Kidney (tissue), 14 donors: ENCODE measurements around the gene C12orf75. TPM values are rescaled to one million over a fixed set of nuclear protein-coding genes. Genes with fewer than 3 reads are reported as not detected.

Source experiments
- DNase-seq, 5 donors: peaks; one replicate each; pipeline ENCODE4 v3.0.0-alpha.2; 2013 to 2020
- FAIRE-seq: peaks from 2 replicates; lab custom pipeline; 2012; peaks lifted over from hg19 to GRCh38; lab: Jason Lieb, UNC
- H3K27ac ChIP-seq, 2 donors: one replicate each; pipeline ENCODE4 v1.7.0; 2013; ENCODE audit warnings: low read depth in 2 of 2, low read length in 2 of 2, inconsistent platforms in 1 of 2
- H3K27me3 ChIP-seq: one replicate; pipeline ENCODE4 v1.7.1; 2013; ENCODE audit warnings: low read length, inconsistent platforms; ENCODE audit not compliant: control insufficient read depth, insufficient read depth
- H3K36me3 ChIP-seq, 3 donors: one replicate each; pipeline versions ENCODE4 v1.7.0 to v1.7.1; 2013; ENCODE audit warnings: low read length in 3 of 3, control low read depth in 1 of 3, inconsistent platforms in 1 of 3; ENCODE audit not compliant: insufficient read depth in 3 of 3, control insufficient read depth in 2 of 3
- H3K4me1 ChIP-seq, 3 donors: one replicate each; pipeline versions ENCODE4 v1.7.0 to v1.7.1; 2013; ENCODE audit warnings: low read length in 3 of 3, inconsistent platforms in 1 of 3, low read depth in 1 of 3; ENCODE audit not compliant: control insufficient read depth in 2 of 3, insufficient read depth in 2 of 3
- H3K4me3 ChIP-seq, 3 donors: one replicate each; pipeline versions ENCODE4 v1.7.0 to v1.8.1; 2013; ENCODE audit warnings: low read length in 3 of 3, control low read depth in 1 of 3, inconsistent platforms in 1 of 3
- H3K9ac ChIP-seq, 3 donors: one replicate each; pipeline versions ENCODE4 v1.7.0 to v1.7.1; 2013; ENCODE audit warnings: low read length in 3 of 3, control low read depth in 1 of 3, inconsistent platforms in 1 of 3
- H3K9me3 ChIP-seq, 3 donors: one replicate each; pipeline versions ENCODE4 v1.7.0 to v1.7.1; 2013; ENCODE audit warnings: low read length in 3 of 3, control low read depth in 1 of 3, inconsistent platforms in 1 of 3; ENCODE audit not compliant: control insufficient read depth in 2 of 3, insufficient read depth in 1 of 3
- intact Hi-C: fragments of 100-400 bp; cut with DNase I; formaldehyde crosslinking; loops from one replicate; pipeline ENCODE4 v1.11.1; 2022
- polyA plus RNA-seq: library from polyadenylated mRNA; stranded (reverse); fragments of 350-450 nt; fragmentation: Illumina TruSeq; extraction: RNeasy Lipid Tissue Mini Kit (QIAGEN cat#74804); gene quantifications from one replicate; pipeline ENCODE4 v1.2.3, GENCODE V29; 2014; ENCODE audit warnings: low read depth, low replicate concordance; ENCODE audit not compliant: insufficient read depth
- total RNA-seq: library from RNA; stranded (reverse); fragmentation: NEBNext Ultra II Directional; extraction: Animal tissue kit (Norgen Biotek cat#: 25700); gene quantifications from one replicate; pipeline ENCODE4 v1.2.1, GENCODE V29; 2021
- TF ChIP-seq, protein P1 (sequence below): IDR thresholded peaks from 3 replicates; pipeline ENCODE4 v1.5.1; 2012; ENCODE audit warnings: mild to moderate bottlenecking, moderate library complexity, borderline replicate concordance; ENCODE audit not compliant: insufficient read depth; ENCODE audit errors: extremely low read depth
- donor health status: control.
- donor health status: control.
- donor health status: control.
- donor health status: control.
- donor health status: control.
- donor health status: DM: yes; HTN: yes; CAD: no.
- donor health status: Normal renal cell carcinoma (clear cell type).

C12orf75 gene
- total and polyA plus RNA-seq, 2 donors from 2014 or later: 107 to 127 TPM

DNA sequence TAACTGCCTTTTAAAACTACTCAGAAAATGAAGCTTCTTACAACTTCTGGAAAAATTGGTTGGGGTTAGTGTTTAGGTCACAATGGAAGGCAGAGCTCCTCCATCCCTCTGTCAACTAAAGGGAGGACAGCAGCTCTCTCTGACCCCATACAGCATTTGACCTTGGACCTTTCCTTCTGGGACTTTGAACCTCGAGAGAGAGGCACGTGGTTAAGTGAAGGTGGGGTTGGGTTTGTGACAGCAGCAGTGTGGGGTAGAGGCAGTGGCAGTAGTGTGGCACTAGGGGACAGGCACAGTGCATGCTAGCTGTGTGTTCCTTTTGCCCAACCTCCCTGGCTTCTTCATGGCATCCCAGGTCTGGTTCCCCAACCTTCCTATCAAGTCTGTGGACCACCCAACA lies 9.4 kb upstream of the C12orf75 start:
- intact Hi-C loops: no loop called here
- no peak for DNase-seq
- FAIRE-seq: no peak
- Histone ChIP-seq H3K9ac (no peak overlapping the region), H3K4me1 (peaks cover 0 to 20% (median 16%) of the 10 kb centered on the region in 3 donors), H3K4me3 (no peak overlapping the region), H3K27me3 (no peaks in the 10 kb centered on the region), H3K36me3 (no peaks in the 10 kb centered on the region), H3K27ac (no peak overlapping the region), H3K9me3 (no peaks in the 10 kb centered on the region)
- TF ChIP-seq, protein P1, sequence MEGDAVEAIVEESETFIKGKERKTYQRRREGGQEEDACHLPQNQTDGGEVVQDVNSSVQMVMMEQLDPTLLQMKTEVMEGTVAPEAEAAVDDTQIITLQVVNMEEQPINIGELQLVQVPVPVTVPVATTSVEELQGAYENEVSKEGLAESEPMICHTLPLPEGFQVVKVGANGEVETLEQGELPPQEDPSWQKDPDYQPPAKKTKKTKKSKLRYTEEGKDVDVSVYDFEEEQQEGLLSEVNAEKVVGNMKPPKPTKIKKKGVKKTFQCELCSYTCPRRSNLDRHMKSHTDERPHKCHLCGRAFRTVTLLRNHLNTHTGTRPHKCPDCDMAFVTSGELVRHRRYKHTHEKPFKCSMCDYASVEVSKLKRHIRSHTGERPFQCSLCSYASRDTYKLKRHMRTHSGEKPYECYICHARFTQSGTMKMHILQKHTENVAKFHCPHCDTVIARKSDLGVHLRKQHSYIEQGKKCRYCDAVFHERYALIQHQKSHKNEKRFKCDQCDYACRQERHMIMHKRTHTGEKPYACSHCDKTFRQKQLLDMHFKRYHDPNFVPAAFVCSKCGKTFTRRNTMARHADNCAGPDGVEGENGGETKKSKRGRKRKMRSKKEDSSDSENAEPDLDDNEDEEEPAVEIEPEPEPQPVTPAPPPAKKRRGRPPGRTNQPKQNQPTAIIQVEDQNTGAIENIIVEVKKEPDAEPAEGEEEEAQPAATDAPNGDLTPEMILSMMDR: peak; percentile 13

DNA sequence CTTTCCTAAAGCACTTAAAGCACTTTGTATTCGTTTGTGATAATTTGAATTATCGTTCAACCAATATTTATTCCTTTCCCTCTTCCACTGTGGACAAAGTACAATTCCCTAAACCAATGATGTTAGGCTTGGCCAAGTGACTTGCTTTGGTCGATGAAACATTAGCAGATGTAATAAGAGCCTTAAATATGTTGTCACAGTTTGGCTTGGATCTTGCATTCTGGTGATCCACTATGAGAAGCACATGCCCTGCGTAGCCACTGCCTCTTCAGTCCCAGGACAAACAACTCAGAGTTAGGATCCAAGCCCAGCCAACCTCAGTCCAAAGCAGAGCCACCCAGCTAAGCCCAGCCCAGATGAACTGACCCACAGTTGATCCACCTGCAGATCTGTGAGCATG lies 8.4 kb upstream of the C12orf75 start:
- Histone ChIP-seq H3K36me3 (no peaks in the 10 kb centered on the region), H3K4me1 (peaks cover 0 to 19% (median 16%) of the 10 kb centered on the region in 3 donors), H3K9me3 (no peaks in the 10 kb centered on the region), H3K27ac (no peak overlapping the region), H3K27me3 (no peaks in the 10 kb centered on the region), H3K9ac (no peak overlapping the region), H3K4me3 (no peak overlapping the region)
- TF ChIP-seq, protein P1: no peak
- intact Hi-C loops: no loop called here
- FAIRE-seq: no peak
- DNase-seq: no peak

DNA sequence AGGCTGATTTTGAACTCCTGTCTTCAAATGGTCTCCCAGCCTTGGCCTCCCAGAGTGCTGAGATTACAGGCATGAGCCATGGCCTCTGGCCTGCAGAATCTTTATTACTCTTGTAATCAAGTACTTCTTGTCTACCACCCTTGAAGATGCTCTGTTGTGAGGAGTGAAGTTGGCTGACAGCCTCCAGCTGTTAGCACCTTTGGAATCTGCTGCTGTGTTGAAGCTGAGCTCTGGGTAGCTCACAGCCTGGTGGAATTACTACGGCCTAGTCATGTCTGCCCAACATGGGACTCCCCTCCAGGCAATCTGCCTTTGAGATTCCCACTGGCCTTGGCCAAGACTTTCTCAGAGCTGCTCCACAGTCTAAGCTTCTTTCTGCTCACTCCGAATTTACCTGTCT lies 5.8 kb upstream of the C12orf75 start:
- Histone ChIP-seq H3K27me3 (no peaks in the 10 kb centered on the region), H3K9ac (no peak overlapping the region), H3K4me1 (peaks cover 0 to 11% (median 7%) of the 10 kb centered on the region in 3 donors), H3K9me3 (no peaks in the 10 kb centered on the region), H3K4me3 (no peak overlapping the region), H3K27ac (no peak overlapping the region), H3K36me3 (no peaks in the 10 kb centered on the region)
- no peak for FAIRE-seq
- no peak for DNase-seq
- TF ChIP-seq, protein P1: no peak
- intact Hi-C loops: no loop called here

DNA sequence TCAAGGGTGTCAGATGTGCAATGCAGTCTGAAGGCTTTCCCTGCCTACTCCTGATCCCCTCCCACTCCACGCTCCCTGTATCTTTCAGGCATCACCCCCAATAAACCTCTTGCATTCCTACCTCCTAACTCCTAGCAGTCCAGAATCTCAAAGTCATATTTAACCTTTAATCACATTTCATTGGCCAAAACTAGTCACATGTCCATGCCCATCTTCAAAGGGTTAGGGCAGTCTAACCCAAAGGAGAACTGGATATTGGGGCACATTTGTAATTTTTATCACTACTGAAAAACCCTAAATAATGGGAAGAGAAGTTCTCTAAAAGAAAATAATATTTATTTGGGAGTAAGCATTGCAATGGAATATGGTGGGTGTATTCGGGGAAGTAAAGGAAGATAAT lies 5.4 kb upstream of the C12orf75 start:
- Histone ChIP-seq H3K27ac (no peak overlapping the region), H3K9me3 (no peaks in the 10 kb centered on the region), H3K4me1 (peaks cover 0 to 15% (median 9%) of the 10 kb centered on the region in 3 donors), H3K9ac (no peak overlapping the region), H3K36me3 (no peaks in the 10 kb centered on the region), H3K27me3 (no peaks in the 10 kb centered on the region), H3K4me3 (no peak overlapping the region)
- FAIRE-seq (no peak), DNase-seq (no peak)
- intact Hi-C loops: no loop called here
- TF ChIP-seq, protein P1: no peak
